ENCODE data around the gene AMMECR1L. TPM values are rescaled to one million over a fixed set of nuclear protein-coding genes. Genes with fewer than 3 reads are reported as not detected.

Gene AMMECR1L
- total RNA-seq, 1 experiment from 2014 or later = 19.1 TPM

- TF ChIP-seq POLR2A (IDR thresholded peaks at IDR 0.05; ENCODE audit: borderline replicate concordance, extremely low read depth, insufficient read depth, insufficient read length) = no peak
- peak; percentile 68 for TF ChIP-seq FOSL1 (IDR thresholded peaks at IDR 0.05; ENCODE audit: low read depth)
- peak; percentile 53; the same call in 1 of the 2 replicates for TF ChIP-seq ATF3 (IDR thresholded peaks at IDR 0.05)
- TF ChIP-seq CEBPB (IDR thresholded peaks at IDR 0.05; ENCODE audit: low read depth) = peak; percentile 93
- peak; percentile 52 for TF ChIP-seq SP1 (IDR thresholded peaks at IDR 0.05; ENCODE audit: low read depth)
- TF ChIP-seq POLR2AphosphoS5 (IDR thresholded peaks at IDR 0.05; ENCODE audit: low read depth, low read length) = no peak
- TF ChIP-seq RAD21 (IDR thresholded peaks at IDR 0.05; ENCODE audit: low read depth) = no peak
- no peak for TF ChIP-seq REST (IDR thresholded peaks at IDR 0.05; ENCODE audit: low read depth)
- peak; percentile 52 for TF ChIP-seq JUND (IDR thresholded peaks at IDR 0.05)
- TF ChIP-seq EZH2 (IDR thresholded peaks at IDR 0.05) = no peak
- intact Hi-C loops (cut with micrococcal nuclease) = no loop called here
- Histone ChIP-seq H3K4me3 (replicated peaks in 1 of 2; ENCODE audit: low read depth in 1 of 2, low read length in 2 of 2) (no peak overlapping the region), H3K36me3 (ENCODE audit: control insufficient read depth in 1 of 2, insufficient read depth in 2 of 2, low read length in 2 of 2) (no peaks in the 10 kb centered on the region), H3K4me1 (ENCODE audit: control insufficient read depth in 1 of 2, insufficient read depth in 2 of 2, low read length in 2 of 2) (peaks cover 0 to 5% of the 10 kb centered on the region in 2 experiments; a peak in 2 of 4 replicates), H3K9me3 (ENCODE audit: control insufficient read depth in 1 of 2, insufficient read depth in 1 of 2, low read depth in 1 of 2, low read length in 2 of 2) (no peaks in the 10 kb centered on the region), H3K79me2 (ENCODE audit: insufficient read depth, low read length) (no peaks in the 10 kb centered on the region), H3K4me2 (ENCODE audit: low read length) (no peak overlapping the region; the same call in 1 of the 2 replicates), H3K27me3 (ENCODE audit: insufficient read depth, low read length) (no peaks in the 10 kb centered on the region), H2AFZ (ENCODE audit: low read depth, low read length, poor library complexity, severe bottlenecking) (no peak overlapping the region), H3K9me2 (ENCODE audit: insufficient read depth) (no peaks in the 10 kb centered on the region), H3K9ac (ENCODE audit: low read length) (no peak overlapping the region), H4K20me1 (ENCODE audit: insufficient read depth) (no peaks in the 10 kb centered on the region), H3K27ac (ENCODE audit: low read depth, low read length) (no peak overlapping the region)
- ATAC-seq (peak; percentile 72), DNase-seq (ENCODE audit: low read depth, low spot score) (peak; percentile 64)
- no TSS peak for BruUV-seq (replicated peaks)
- ChIA-PET RAD21 (ENCODE audit: low non-redundant PET in 1 of 2, low total read pairs in 2 of 2, uncharacterized antibody in 2 of 2, unreplicated experiment in 2 of 2) (no interaction called here), CTCF (no interaction called here), POLR2A (interaction anchor here (0.9 kb wide), 1 partner anchor 9 kb away, joined by 4 read pairs; no protein-coding TSS in a partner anchor)
Measured at GRCh38 chr2:127932199-127932876, 46.6 kb upstream of the AMMECR1L start.

All from HCT116 (cell line).